HepG2 (cell line): ENCODE measurements around the gene SLC16A3. TPM values are rescaled to one million over a fixed set of nuclear protein-coding genes. Genes with fewer than 3 reads are reported as not detected.

ENCODE experiments used
- AGO1 ChIP-seq: fragments of 200-400 bp; formaldehyde crosslinking; IDR thresholded peaks from 2 replicates; pipeline ENCODE4 v1.6.1; 2017; ENCODE audit warnings: mild to moderate bottlenecking, low read depth, low read length, moderate library complexity; ENCODE audit not compliant: poor library complexity, severe bottlenecking
- CENPT ChIP-seq: sonication (generic); formaldehyde crosslinking; IDR thresholded peaks from 2 replicates; pipeline ENCODE4 v1.8.0; 2022; ENCODE audit warnings: low read depth, mild to moderate bottlenecking, moderate library complexity, missing genetic modification reagents
- CHCHD3 ChIP-seq: sonication (generic); formaldehyde crosslinking; IDR thresholded peaks from 2 replicates; pipeline ENCODE4 v1.8.0; 2022; ENCODE audit warnings: mild to moderate bottlenecking, missing genetic modification reagents, moderate library complexity
- EHMT2 ChIP-seq: fragments of 200-600 bp; sonication (generic); IDR thresholded peaks from 2 replicates; pipeline ENCODE4 v1.7.0; 2017; ENCODE audit warnings: antibody characterized with exemption, low read depth, low read length, borderline replicate concordance
- KLF15 ChIP-seq: sonication (generic); formaldehyde crosslinking; IDR thresholded peaks from 2 replicates; pipeline ENCODE4 v1.8.1; 2023; ENCODE audit warnings: borderline replicate concordance, mild to moderate bottlenecking, inconsistent platforms, missing genetic modification reagents, mixed read lengths
- MAFK ChIP-seq, 2 experiments: IDR thresholded peaks in 1 of 2; conservative IDR thresholded peaks in 1 of 2; 2 replicates each; pipeline ENCODE4 v1.6.1; 2011; ENCODE audit warnings: improper control_type of control experiment in 2 of 2, low read length in 2 of 2
- NR2C2 ChIP-seq: sonication (generic); formaldehyde crosslinking; IDR thresholded peaks from 2 replicates; pipeline ENCODE4 v1.4.0; 2020; ENCODE audit warnings: missing genetic modification reagents, mild to moderate bottlenecking, moderate library complexity, borderline replicate concordance
- SNRNP70 ChIP-seq: fragments of 200-400 bp; formaldehyde crosslinking; IDR thresholded peaks from 2 replicates; pipeline ENCODE4 v1.6.1; 2017; ENCODE audit warnings: mild to moderate bottlenecking, low read depth, low read length, moderate library complexity
- THYN1 ChIP-seq: sonication (generic); formaldehyde crosslinking; IDR thresholded peaks from 2 replicates; pipeline ENCODE4 v1.8.1; 2023; ENCODE audit warnings: low read depth, mild to moderate bottlenecking, moderate library complexity, missing genetic modification reagents, borderline replicate concordance
- TOPORS ChIP-seq: sonication (generic); formaldehyde crosslinking; IDR thresholded peaks from 2 replicates; pipeline ENCODE4 v1.8.0; 2023; ENCODE audit warnings: mild to moderate bottlenecking, missing genetic modification reagents
- ZBTB38 ChIP-seq: sonication (generic); formaldehyde crosslinking; IDR thresholded peaks from 2 replicates; pipeline ENCODE4 v1.5.1; 2020; ENCODE audit warnings: mild to moderate bottlenecking, missing genetic modification reagents
- ZFP36L2 ChIP-seq: sonication (generic); formaldehyde crosslinking; IDR thresholded peaks from 2 replicates; pipeline ENCODE4 v1.4.0; 2020; ENCODE audit warnings: missing genetic modification reagents
- ZFP90 ChIP-seq: sonication (generic); formaldehyde crosslinking; IDR thresholded peaks from 2 replicates; pipeline ENCODE4 v1.8.0; 2022; ENCODE audit warnings: missing genetic modification reagents, mild to moderate bottlenecking, inconsistent platforms, borderline replicate concordance
- ZNF253 ChIP-seq: sonication (generic); formaldehyde crosslinking; IDR thresholded peaks from 2 replicates; pipeline ENCODE4 v1.8.0; 2022; ENCODE audit warnings: mild to moderate bottlenecking, missing genetic modification reagents, borderline replicate concordance
- ZNF558 ChIP-seq: sonication (generic); formaldehyde crosslinking; IDR thresholded peaks from 2 replicates; pipeline ENCODE4 v1.9.0; 2022; ENCODE audit warnings: mild to moderate bottlenecking, missing genetic modification reagents, borderline replicate concordance
- ZNF670 ChIP-seq: sonication (generic); formaldehyde crosslinking; IDR thresholded peaks from 2 replicates; pipeline ENCODE4 v1.8.0; 2022; ENCODE audit warnings: mild to moderate bottlenecking, missing genetic modification reagents, borderline replicate concordance
- polyA plus RNA-seq, 8 experiments: library from polyadenylated mRNA; depleted of rRNA in 3 of 8; stranded (reverse) in 7 of 8; unstranded in 1 of 8; fragments of >200 nt; fragmentation: Illumina TruSeq in 4 of 8; extraction: Trizol in 4 of 8; gene quantifications; 2 replicates each; pipeline versions ENCODE4 v1.2.1 to v1.2.3, GENCODE V29; 2011 to 2016; ENCODE audit warnings: low read depth in 4 of 8, missing spikeins in 1 of 8, mixed read lengths in 1 of 8; ENCODE audit not compliant: insufficient read depth in 1 of 8
- total RNA-seq, 5 experiments: library from RNA; depleted of rRNA; stranded (reverse); fragments of >200 nt; fragmentation: Illumina TruSeq; extraction: Trizol; gene quantifications; 2 replicates each; pipeline ENCODE4 v1.2.3, GENCODE V29; 2016; ENCODE audit warnings: low read depth in 1 of 5
- TF ChIP-seq, protein P1 (sequence below): sonication (generic); formaldehyde crosslinking; IDR thresholded peaks from 2 replicates; pipeline ENCODE4; 2020; ENCODE audit warnings: missing genetic modification reagents, mild to moderate bottlenecking, borderline replicate concordance
- TF ChIP-seq, protein P2 (sequence below): sonication (generic); formaldehyde crosslinking; IDR thresholded peaks from 2 replicates; pipeline ENCODE4 v1.4.0; 2020; ENCODE audit warnings: missing genetic modification reagents
- TF ChIP-seq, protein P3 (sequence below): IDR thresholded peaks from 2 replicates; pipeline ENCODE4 v1.6.1; 2016; ENCODE audit warnings: low read depth
- TF ChIP-seq, protein P4 (sequence below): sonication (generic); formaldehyde crosslinking; IDR thresholded peaks from 2 replicates; pipeline ENCODE4 v1.5.0; 2020; ENCODE audit warnings: missing genetic modification reagents, mild to moderate bottlenecking, borderline replicate concordance

The SLC16A3 gene
- total and polyA plus RNA-seq, 2 of the 13 experiments (the other 11 are each of a cell fraction or from before 2014, with no cell fraction given) = 242 to 349 TPM

DNA sequence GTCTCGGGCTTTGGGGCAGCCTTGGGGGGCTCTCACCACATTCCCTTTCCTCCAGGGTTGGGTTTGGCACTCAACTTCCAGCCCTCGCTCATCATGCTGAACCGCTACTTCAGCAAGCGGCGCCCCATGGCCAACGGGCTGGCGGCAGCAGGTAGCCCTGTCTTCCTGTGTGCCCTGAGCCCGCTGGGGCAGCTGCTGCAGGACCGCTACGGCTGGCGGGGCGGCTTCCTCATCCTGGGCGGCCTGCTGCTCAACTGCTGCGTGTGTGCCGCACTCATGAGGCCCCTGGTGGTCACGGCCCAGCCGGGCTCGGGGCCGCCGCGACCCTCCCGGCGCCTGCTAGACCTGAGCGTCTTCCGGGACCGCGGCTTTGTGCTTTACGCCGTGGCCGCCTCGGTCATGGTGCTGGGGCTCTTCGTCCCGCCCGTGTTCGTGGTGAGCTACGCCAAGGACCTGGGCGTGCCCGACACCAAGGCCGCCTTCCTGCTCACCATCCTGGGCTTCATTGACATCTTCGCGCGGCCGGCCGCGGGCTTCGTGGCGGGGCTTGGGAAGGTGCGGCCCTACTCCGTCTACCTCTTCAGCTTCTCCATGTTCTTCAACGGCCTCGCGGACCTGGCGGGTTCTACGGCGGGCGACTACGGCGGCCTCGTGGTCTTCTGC, 8.4 kb downstream of the SLC16A3 start (continued):
- TF ChIP-seq, protein P1, sequence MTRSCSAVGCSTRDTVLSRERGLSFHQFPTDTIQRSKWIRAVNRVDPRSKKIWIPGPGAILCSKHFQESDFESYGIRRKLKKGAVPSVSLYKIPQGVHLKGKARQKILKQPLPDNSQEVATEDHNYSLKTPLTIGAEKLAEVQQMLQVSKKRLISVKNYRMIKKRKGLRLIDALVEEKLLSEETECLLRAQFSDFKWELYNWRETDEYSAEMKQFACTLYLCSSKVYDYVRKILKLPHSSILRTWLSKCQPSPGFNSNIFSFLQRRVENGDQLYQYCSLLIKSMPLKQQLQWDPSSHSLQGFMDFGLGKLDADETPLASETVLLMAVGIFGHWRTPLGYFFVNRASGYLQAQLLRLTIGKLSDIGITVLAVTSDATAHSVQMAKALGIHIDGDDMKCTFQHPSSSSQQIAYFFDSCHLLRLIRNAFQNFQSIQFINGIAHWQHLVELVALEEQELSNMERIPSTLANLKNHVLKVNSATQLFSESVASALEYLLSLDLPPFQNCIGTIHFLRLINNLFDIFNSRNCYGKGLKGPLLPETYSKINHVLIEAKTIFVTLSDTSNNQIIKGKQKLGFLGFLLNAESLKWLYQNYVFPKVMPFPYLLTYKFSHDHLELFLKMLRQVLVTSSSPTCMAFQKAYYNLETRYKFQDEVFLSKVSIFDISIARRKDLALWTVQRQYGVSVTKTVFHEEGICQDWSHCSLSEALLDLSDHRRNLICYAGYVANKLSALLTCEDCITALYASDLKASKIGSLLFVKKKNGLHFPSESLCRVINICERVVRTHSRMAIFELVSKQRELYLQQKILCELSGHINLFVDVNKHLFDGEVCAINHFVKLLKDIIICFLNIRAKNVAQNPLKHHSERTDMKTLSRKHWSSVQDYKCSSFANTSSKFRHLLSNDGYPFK (CRISPR knock-in tag) = no peak
- TF ChIP-seq, protein P2, sequence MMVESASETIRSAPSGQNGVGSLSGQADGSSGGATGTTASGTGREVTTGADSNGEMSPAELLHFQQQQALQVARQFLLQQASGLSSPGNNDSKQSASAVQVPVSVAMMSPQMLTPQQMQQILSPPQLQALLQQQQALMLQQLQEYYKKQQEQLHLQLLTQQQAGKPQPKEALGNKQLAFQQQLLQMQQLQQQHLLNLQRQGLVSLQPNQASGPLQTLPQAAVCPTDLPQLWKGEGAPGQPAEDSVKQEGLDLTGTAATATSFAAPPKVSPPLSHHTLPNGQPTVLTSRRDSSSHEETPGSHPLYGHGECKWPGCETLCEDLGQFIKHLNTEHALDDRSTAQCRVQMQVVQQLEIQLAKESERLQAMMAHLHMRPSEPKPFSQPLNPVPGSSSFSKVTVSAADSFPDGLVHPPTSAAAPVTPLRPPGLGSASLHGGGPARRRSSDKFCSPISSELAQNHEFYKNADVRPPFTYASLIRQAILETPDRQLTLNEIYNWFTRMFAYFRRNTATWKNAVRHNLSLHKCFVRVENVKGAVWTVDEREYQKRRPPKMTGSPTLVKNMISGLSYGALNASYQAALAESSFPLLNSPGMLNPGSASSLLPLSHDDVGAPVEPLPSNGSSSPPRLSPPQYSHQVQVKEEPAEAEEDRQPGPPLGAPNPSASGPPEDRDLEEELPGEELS (CRISPR knock-in tag) = no peak
- TF ChIP-seq, protein P3, sequence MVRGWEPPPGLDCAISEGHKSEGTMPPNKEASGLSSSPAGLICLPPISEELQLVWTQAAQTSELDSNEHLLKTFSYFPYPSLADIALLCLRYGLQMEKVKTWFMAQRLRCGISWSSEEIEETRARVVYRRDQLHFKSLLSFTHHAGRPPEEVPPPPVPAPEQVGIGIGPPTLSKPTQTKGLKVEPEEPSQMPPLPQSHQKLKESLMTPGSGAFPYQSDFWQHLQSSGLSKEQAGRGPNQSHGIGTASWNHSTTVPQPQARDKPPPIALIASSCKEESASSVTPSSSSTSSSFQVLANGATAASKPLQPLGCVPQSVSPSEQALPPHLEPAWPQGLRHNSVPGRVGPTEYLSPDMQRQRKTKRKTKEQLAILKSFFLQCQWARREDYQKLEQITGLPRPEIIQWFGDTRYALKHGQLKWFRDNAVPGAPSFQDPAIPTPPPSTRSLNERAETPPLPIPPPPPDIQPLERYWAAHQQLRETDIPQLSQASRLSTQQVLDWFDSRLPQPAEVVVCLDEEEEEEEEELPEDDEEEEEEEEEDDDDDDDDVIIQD = no peak
- TF ChIP-seq, protein P4, sequence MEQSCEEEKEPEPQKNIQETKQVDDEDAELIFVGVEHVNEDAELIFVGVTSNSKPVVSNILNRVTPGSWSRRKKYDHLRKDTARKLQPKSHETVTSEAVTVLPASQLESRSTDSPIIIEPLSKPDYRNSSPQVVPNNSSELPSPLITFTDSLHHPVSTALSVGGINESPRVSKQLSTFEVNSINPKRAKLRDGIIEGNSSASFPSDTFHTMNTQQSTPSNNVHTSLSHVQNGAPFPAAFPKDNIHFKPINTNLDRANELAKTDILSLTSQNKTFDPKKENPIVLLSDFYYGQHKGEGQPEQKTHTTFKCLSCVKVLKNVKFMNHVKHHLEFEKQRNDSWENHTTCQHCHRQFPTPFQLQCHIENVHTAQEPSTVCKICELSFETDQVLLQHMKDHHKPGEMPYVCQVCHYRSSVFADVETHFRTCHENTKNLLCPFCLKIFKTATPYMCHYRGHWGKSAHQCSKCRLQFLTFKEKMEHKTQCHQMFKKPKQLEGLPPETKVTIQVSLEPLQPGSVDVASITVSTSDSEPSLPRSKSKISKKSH (CRISPR knock-in tag) = no peak
- TF ChIP-seq AGO1 = peak; percentile 5
- no peak for TF ChIP-seq CHCHD3
- TF ChIP-seq NR2C2 (CRISPR knock-in tag) = no peak
- no peak for TF ChIP-seq TOPORS
- TF ChIP-seq ZBTB38 (CRISPR knock-in tag) = peak; percentile 88
- no peak for TF ChIP-seq ZFP90 (CRISPR knock-in tag)
- 0 out of 2 replicates have a peak, but pooled peaks have one; percentile 36 for TF ChIP-seq ZNF670 (CRISPR knock-in tag)
- TF ChIP-seq MAFK (conservative IDR thresholded peaks at IDR 0.05 in 1 of 2, IDR thresholded peaks at IDR 0.05 in 1 of 2; ENCODE audit: low read length in 2 of 2) = no peak
- no peak for TF ChIP-seq KLF15 (CRISPR knock-in tag)
- no peak for TF ChIP-seq EHMT2
- TF ChIP-seq THYN1 (CRISPR knock-in tag) = no peak
- TF ChIP-seq SNRNP70 = peak; percentile 39; the same call in 1 of the 2 replicates
- peak; percentile 40; the same call in 1 of the 2 replicates for TF ChIP-seq ZNF558 (CRISPR knock-in tag)
- TF ChIP-seq ZNF253 = 0 out of 2 replicates have a peak, but pooled peaks have one; percentile 58
- TF ChIP-seq ZFP36L2 (CRISPR knock-in tag) = no peak
- TF ChIP-seq CENPT (CRISPR knock-in tag) = 0 out of 2 replicates have a peak, but pooled peaks have one; percentile 51
